Suprapubic skin (tissue), 4 donors: ENCODE measurements around the gene OMG. TPM values are rescaled to one million over a fixed set of nuclear protein-coding genes. Genes with fewer than 3 reads are reported as not detected.

Experiments
- DNase-seq, 2 donors: peaks; one replicate each; pipeline ENCODE4 v3.0.0-alpha.2; 2019; ENCODE audit warnings: low spot score in 2 of 2
- H3K27ac ChIP-seq: fragments of 200-600 bp; sonication (generic); one replicate; pipeline ENCODE4 v1.5.1; 2019
- H3K27me3 ChIP-seq: fragments of 200-600 bp; sonication (generic); one replicate; pipeline ENCODE4 v1.5.1; 2019
- H3K36me3 ChIP-seq: fragments of 200-600 bp; sonication (generic); one replicate; pipeline ENCODE4 v1.5.1; 2019
- H3K4me1 ChIP-seq: fragments of 200-600 bp; sonication (generic); one replicate; pipeline ENCODE4 v1.5.1; 2019
- H3K4me3 ChIP-seq: fragments of 200-600 bp; sonication (generic); one replicate; pipeline ENCODE4 v1.5.1; 2019; ENCODE audit warnings: mild to moderate bottlenecking
- H3K9me3 ChIP-seq: fragments of 200-600 bp; sonication (generic); one replicate; pipeline ENCODE4 v1.5.1; 2019
- EP300 ChIP-seq: sonication (generic); formaldehyde crosslinking; IDR thresholded peaks from one replicate; pipeline ENCODE4 v1.6.1; 2017; ENCODE audit warnings: antibody characterized with exemption
- POLR2A ChIP-seq, 2 donors: fragments of 450-650 bp; IDR thresholded peaks; one replicate each; pipeline ENCODE4 v1.6.1; 2017; ENCODE audit warnings: antibody characterized with exemption in 2 of 2, mild to moderate bottlenecking in 2 of 2, moderate library complexity in 2 of 2
- POLR2AphosphoS5 ChIP-seq, 3 donors: sonication (generic); formaldehyde crosslinking; IDR thresholded peaks; one replicate each; pipeline ENCODE4 v1.6.1; 2017; ENCODE audit warnings: antibody characterized with exemption in 3 of 3
- WGBS: methylation state at CpG from one replicate; pipeline ENCODE4 v1.1.5; 2018; 5-methylcytosine and 5-hydroxymethylcytosine counted together
- total RNA-seq, 4 donors: library from RNA; depleted of rRNA; stranded (reverse); fragments of >200 nt; gene quantifications; one replicate each; pipeline ENCODE4 v1.1.0, GENCODE V29; 2016
- TF ChIP-seq, protein P1 (sequence below), 2 donors: fragments of 200-600 bp in 1 of 2; fragments of 450-650 bp in 1 of 2; sonication (generic) in 1 of 2; IDR thresholded peaks; one replicate each; pipeline ENCODE4 v1.5.1; 2016 to 2019; ENCODE audit warnings: antibody characterized with exemption in 2 of 2, mild to moderate bottlenecking in 1 of 2, moderate library complexity in 1 of 2

Gene OMG
- total RNA-seq, 4 donors from 2014 or later = not detected

DNA sequence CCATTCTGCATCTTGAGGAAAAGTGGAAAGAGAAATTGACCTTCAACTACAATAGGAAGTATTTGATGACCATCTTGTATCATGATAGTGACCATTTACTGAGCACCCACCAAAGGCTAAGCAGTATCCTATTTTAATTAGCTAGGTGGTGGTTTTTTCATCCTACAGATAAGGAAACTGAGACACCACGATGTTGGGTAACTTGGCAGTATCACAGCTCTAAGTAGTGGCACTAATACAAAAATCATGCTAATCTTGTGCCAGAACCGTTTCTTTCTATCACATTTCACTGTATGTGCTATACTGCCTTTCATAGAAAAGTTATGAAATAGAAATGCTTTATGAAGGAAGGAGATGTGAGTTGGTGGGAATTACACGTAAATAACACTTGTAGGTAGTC lies 14.5 kb upstream of the OMG start:
- Histone ChIP-seq H3K36me3 (no peaks in the 10 kb centered on the region), H3K27me3 (no peaks in the 10 kb centered on the region), H3K4me3 (peak overlapping the region; percentile 27), H3K27ac (peak overlapping the region; percentile 8), H3K4me1 (no peaks in the 10 kb centered on the region), H3K9me3 (no peaks in the 10 kb centered on the region)
- TF ChIP-seq, protein P1, sequence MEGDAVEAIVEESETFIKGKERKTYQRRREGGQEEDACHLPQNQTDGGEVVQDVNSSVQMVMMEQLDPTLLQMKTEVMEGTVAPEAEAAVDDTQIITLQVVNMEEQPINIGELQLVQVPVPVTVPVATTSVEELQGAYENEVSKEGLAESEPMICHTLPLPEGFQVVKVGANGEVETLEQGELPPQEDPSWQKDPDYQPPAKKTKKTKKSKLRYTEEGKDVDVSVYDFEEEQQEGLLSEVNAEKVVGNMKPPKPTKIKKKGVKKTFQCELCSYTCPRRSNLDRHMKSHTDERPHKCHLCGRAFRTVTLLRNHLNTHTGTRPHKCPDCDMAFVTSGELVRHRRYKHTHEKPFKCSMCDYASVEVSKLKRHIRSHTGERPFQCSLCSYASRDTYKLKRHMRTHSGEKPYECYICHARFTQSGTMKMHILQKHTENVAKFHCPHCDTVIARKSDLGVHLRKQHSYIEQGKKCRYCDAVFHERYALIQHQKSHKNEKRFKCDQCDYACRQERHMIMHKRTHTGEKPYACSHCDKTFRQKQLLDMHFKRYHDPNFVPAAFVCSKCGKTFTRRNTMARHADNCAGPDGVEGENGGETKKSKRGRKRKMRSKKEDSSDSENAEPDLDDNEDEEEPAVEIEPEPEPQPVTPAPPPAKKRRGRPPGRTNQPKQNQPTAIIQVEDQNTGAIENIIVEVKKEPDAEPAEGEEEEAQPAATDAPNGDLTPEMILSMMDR (IDR thresholded peaks at IDR 0.05) = no peak
- TF ChIP-seq POLR2A (IDR thresholded peaks at IDR 0.05) (no peak), POLR2AphosphoS5 (IDR thresholded peaks at IDR 0.05) (no peak), EP300 (no peak)
- 80% methylated on average over 3 of the region's 3 CpGs for WGBS
- no peak for DNase-seq

DNA sequence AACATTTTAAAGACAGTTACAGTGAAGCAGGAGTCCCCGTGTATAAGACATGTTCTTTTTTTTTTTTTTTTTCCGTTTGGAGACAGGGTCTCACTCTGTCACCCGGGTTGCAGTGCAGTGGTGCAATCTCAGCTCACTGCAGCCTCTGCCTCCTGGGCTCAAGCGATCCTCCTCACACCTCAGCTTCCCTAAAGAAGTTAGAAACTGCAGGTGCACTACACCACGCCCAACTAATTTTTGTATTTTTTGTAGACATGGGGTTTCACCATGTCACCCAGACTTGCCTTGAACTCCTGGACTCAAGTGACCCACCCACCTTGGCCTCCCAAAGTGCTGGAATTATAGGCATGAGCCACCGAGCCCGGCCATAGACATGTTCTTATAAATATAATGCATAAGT lies 13.8 kb upstream of the OMG start:
- Histone ChIP-seq H3K27ac (no peak overlapping the region), H3K4me3 (peak overlapping the region; percentile 27)
- 74% methylated on average over 7 of the region's 7 CpGs for WGBS

DNA sequence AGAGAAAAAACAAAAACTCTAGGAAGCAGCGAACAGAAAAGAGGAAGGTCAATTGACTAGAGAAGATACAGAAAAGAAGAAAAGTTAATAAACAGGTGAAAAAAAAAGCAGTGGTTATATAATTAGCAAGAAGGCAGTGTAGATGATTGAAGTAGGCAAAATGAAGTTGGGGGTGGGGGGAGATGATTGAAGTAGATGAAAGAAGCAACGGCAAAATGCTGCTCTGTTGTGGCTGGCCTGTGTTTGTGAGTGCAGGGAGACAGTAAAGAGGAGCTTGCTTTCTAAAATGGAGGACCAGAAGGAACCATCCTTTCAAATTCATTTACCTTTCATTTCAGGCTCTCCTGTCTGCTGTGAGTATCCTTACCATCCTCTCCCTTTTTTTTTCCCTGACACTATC lies 13.2 kb upstream of the OMG start:
- no peaks in the 10 kb centered on the region for H3K27me3 ChIP-seq
- WGBS = 58% methylated on average over 2 of the region's 2 CpGs
- no peak for DNase-seq
- H3K4me3 ChIP-seq = peak overlapping the region; percentile 27
- TF ChIP-seq POLR2AphosphoS5 (IDR thresholded peaks at IDR 0.05) (no peak), POLR2A (IDR thresholded peaks at IDR 0.05) (no peak), EP300 (no peak)
- TF ChIP-seq, protein P1 (IDR thresholded peaks at IDR 0.05) = no peak
- no peaks in the 10 kb centered on the region for H3K4me1 ChIP-seq
- no peak overlapping the region for H3K27ac ChIP-seq
- no peaks in the 10 kb centered on the region for H3K9me3 ChIP-seq
- no peaks in the 10 kb centered on the region for H3K36me3 ChIP-seq

More for the DNA sequence above, 13.8 kb upstream of the OMG start:
- H3K36me3 ChIP-seq = no peaks in the 10 kb centered on the region
- no peaks in the 10 kb centered on the region for H3K27me3 ChIP-seq
- TF ChIP-seq EP300 (no peak), POLR2AphosphoS5 (IDR thresholded peaks at IDR 0.05) (no peak), POLR2A (IDR thresholded peaks at IDR 0.05) (no peak)
- TF ChIP-seq, protein P1 (IDR thresholded peaks at IDR 0.05) = no peak
- DNase-seq = no peak
- H3K4me1 ChIP-seq = no peaks in the 10 kb centered on the region
- H3K9me3 ChIP-seq = no peaks in the 10 kb centered on the region

DNA sequence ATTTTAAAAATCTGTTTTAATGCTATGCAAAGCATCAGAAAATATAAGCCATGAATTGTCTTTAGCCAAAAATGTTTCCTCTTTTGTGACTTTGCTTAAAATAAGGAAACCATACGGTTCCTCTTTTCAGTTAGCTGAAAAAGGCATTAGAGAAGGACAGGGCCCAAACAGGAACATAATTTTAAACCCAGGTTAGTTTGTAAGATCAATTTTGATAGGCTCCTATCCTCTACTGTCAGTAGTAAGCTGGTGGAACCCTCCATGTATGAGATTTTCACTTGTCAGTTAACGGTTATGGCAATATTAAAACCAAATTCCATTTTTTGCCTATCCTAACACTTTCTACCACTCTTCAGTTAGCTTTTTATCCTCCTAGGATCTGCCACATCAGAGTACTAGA lies 12.5 kb upstream of the OMG start:
- TF ChIP-seq, protein P1 (IDR thresholded peaks at IDR 0.05) = no peak
- no peak for TF ChIP-seq POLR2AphosphoS5 (IDR thresholded peaks at IDR 0.05)
- TF ChIP-seq EP300 = no peak
- no peak for TF ChIP-seq POLR2A (IDR thresholded peaks at IDR 0.05)
- Histone ChIP-seq H3K4me3 (peak overlapping the region; percentile 27), H3K27ac (no peak overlapping the region), H3K9me3 (no peaks in the 10 kb centered on the region), H3K27me3 (no peaks in the 10 kb centered on the region), H3K4me1 (no peaks in the 10 kb centered on the region), H3K36me3 (peaks cover 2% of the 10 kb centered on the region)
- no peak for DNase-seq
- WGBS = 86% methylated on average over 2 of the region's 2 CpGs

DNA sequence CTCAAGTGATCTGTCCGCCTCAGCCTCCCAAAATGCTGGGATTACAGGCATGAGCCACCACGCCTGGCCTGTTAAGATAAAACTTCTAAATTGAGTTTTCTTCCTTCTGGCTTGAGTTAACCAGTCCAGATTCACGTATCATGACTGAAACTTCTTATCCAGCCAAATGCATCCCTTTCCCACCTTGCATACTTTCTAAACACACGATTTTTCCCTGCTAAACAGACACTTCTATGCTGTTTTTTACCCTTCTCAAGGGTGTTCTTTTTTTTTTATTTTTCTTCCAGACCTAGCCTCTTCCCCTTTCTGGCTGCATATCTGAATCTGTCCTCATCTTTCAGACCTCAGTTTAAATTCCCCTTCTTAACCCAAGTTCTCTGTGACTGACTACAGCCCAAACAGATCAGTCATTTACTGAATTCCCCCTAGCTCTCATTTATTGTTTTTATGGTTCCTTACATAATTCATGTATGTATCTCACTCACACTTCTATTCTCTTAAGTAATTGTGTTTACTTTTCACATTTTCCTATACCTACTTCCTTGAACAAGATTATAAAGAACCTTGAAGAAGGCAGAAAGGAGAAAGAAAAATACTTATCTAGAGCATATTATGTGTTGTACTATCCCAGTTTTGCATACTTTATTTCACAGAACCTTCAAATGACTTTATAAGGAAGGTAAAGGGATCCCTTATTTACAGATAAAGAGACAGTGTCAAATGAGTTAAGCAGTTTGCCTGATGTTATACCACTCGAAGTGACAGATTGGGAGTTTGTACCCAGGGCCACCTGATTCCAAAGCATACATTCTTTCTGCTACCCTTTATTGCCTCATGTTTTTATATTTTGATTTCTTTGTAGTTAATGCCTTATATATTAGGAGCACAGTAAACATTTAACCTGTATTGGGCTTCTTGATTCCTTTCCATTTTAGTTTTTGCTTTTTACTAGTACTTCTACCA lies 11.6 kb upstream of the OMG start:
- DNase-seq = no peak
- Histone ChIP-seq H3K4me1 (no peaks in the 10 kb centered on the region), H3K27ac (no peak overlapping the region), H3K36me3 (peaks cover 3% of the 10 kb centered on the region), H3K27me3 (no peaks in the 10 kb centered on the region), H3K9me3 (no peaks in the 10 kb centered on the region), H3K4me3 (no peak overlapping the region)
- WGBS = 77% methylated on average over 5 of the region's 5 CpGs
- TF ChIP-seq POLR2AphosphoS5 (IDR thresholded peaks at IDR 0.05) (no peak), POLR2A (IDR thresholded peaks at IDR 0.05) (no peak), EP300 (no peak)
- TF ChIP-seq, protein P1 (IDR thresholded peaks at IDR 0.05) = no peak
